NCI-H510A treated with DMSO at 0.1 percent for 48 hours (cell line): ENCODE data around the gene CSNK2A2.

Experiments used
- DNase-seq: peaks from one replicate; lab custom pipeline; 2025; lab: John Stamatoyannopoulos, UW

Gene CSNK2A2

GRCh38 chr16:58138852-58139251, 59.1 kb downstream of the CSNK2A2 start:
- DNase-seq: no peak

DNA sequence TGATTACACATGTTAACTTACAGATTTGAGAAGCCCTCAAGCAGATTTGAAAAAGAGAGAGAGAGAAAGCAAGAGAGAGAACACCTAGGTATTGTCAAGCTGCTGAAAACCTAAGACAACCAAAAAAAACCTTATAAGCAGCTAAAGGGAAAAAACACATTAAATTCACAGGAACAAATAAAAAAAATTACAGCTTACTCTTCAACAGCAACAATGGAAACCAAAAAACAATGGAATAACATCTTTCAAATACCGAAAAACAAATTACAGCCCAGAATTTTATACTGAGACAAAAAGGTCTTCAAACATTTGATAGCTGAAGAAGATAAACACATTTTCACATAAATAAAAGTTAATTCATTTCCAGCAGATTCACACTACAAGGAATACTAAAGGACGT, 60.3 kb downstream of the CSNK2A2 start:
- no peak for DNase-seq

- peak; percentile 97 for DNase-seq
Measured at GRCh38 chr16:58129097-58129936, 68.6 kb downstream of the CSNK2A2 start, which contains the start of gene CFAP20. Gene CFAP20, minus strand, starts transcription at chr16:58129381. Its CDS starts 266 bp downstream, at chr16:58129115.

DNA sequence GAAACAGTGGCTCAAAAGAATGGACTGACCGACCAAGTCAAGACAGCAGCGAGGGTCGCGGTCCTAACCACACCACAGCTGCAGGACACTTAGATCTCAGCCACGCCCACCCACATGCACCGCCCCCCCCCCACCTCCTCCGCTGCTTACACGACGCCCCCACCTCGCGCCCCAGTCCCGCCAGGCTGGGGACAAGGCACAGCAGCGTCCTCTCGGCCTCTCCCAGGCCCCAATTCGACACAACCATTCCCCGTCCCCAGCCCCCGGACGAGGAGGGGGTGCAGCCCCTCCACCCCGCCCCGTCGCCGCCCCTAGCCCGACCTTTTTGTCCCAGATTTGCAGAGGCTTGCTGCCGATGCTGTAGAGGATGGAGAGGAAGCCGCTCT, 69.2 kb downstream of the CSNK2A2 start:
- no peak for DNase-seq

GRCh38 chr16:58128181-58128631, 69.7 kb downstream of the CSNK2A2 start:
- no peak for DNase-seq

GRCh38 chr16:58127634-58128033, 70.3 kb downstream of the CSNK2A2 start:
- no peak for DNase-seq

GRCh38 chr16:58127033-58127556, 70.8 kb downstream of the CSNK2A2 start:
- peak; percentile 8 for DNase-seq

DNA sequence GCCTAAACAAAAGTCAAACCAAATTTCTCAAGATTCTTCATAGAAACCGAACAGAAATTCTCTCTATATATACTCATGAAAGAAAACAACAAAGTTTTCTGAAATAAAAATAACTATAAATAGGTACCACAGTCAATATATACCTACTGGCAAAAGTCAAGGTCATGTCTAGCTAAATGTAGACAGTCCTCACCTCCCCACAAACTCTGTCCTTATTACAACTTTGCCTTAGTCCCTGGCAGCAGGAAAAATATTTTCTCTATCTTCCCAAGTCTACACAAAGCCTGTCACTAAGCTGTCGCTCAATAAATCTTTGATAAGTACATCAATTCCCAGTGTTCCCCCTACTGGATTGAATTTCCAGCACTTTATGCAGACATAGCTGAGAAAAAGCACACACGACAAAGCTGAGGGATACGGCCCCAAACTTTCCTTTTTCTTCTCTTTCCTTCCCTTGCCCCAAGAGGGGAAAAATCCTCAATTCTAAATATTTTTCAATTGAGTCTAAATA, 71.4 kb downstream of the CSNK2A2 start:
- no peak for DNase-seq

GRCh38 chr16:58125781-58126335, 72.0 kb downstream of the CSNK2A2 start:
- DNase-seq: no peak

DNA sequence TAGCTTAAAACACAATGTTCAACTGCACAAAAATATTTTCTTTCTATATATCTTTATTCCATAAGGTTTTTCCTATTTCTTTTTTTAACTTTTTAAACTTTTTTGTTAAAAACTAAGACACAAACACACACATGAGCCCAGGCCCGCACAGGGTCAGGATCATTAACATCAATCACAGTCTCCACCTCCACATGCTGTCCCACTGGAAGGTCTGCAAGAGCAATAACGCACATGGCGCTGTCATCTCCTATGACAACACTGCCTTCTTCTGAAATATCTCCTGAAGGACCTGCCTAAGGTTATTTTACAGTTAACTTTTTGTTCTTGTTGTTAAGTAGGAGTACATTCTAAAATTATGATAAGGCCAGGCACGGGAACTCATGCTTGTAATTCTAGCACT, 72.9 kb downstream of the CSNK2A2 start:
- no peak for DNase-seq

- DNase-seq: no peak
Measured at GRCh38 chr16:58124601-58124915, 73.3 kb downstream of the CSNK2A2 start.

GRCh38 chr16:58123896-58124600, 73.9 kb downstream of the CSNK2A2 start:
- DNase-seq: no peak

- DNase-seq: no peak
Measured at GRCh38 chr16:58121132-58121531, 76.8 kb downstream of the CSNK2A2 start.

GRCh38 chr16:58120234-58120633, 77.7 kb downstream of the CSNK2A2 start:
- no peak for DNase-seq

- DNase-seq: no peak
Measured at GRCh38 chr16:58119509-58119845, 78.4 kb downstream of the CSNK2A2 start.

DNA sequence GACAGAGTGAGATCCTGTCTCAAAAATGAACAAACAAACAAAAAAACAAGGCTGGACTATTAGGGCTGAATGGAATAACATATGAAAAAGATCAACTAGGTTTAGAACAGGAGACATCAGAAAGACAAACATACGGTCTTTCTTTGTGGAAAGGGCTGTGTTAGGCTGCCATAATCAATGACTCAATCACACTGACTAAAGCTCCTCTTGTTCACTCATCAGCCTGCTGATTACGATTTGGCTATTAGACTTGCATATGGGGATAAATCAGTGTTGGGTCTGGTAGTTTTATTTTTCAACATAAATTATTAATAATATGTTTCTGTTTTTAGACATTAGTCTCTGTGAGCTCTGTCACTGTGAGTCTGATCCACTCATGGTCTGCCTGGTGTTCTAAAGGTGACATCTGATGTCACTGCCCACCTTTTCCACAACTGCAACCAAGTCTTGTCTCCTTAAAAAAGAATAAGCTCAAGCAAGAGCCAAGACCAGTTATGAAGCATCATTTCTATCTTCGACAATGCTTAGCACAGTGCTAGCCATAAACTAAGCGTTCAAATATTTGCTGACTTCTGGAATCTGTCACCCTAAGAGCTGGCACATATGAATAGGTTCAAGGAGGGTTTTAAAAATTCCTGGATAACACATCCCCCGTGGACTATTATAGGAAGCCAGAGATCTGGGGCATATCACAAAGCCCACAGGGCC, 79.0 kb downstream of the CSNK2A2 start:
- no peak for DNase-seq

- DNase-seq: no peak
Measured at GRCh38 chr16:58116529-58116928, 81.4 kb downstream of the CSNK2A2 start.

GRCh38 chr16:58116081-58116480, 81.8 kb downstream of the CSNK2A2 start:
- DNase-seq: no peak

- no peak for DNase-seq
Measured at GRCh38 chr16:58114827-58115825, 82.8 kb downstream of the CSNK2A2 start.

- no peak for DNase-seq
Measured at GRCh38 chr16:58111302-58111627, 86.6 kb downstream of the CSNK2A2 start.
